ENCODE results near the gene MYH9. TPM values are rescaled to one million over a fixed set of nuclear protein-coding genes. Genes with fewer than 3 reads are reported as not detected.

Gene MYH9
- total RNA-seq, 2 donors from 2014 or later: 294 to 323 TPM

- TF ChIP-seq POLR2A (IDR thresholded peaks at IDR 0.05): peak; percentile 9 to 33 (median 21)
- TF ChIP-seq, protein P1, sequence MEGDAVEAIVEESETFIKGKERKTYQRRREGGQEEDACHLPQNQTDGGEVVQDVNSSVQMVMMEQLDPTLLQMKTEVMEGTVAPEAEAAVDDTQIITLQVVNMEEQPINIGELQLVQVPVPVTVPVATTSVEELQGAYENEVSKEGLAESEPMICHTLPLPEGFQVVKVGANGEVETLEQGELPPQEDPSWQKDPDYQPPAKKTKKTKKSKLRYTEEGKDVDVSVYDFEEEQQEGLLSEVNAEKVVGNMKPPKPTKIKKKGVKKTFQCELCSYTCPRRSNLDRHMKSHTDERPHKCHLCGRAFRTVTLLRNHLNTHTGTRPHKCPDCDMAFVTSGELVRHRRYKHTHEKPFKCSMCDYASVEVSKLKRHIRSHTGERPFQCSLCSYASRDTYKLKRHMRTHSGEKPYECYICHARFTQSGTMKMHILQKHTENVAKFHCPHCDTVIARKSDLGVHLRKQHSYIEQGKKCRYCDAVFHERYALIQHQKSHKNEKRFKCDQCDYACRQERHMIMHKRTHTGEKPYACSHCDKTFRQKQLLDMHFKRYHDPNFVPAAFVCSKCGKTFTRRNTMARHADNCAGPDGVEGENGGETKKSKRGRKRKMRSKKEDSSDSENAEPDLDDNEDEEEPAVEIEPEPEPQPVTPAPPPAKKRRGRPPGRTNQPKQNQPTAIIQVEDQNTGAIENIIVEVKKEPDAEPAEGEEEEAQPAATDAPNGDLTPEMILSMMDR (IDR thresholded peaks at IDR 0.05): no peak
- Histone ChIP-seq H3K27ac (peak overlapping the region; percentile 94 to 99 (median 96)), H3K27me3 (no peaks in the 10 kb centered on the region), H3K9me3 (no peaks in the 10 kb centered on the region), H3K4me3 (no peak overlapping the region), H3K36me3 (replicated peaks in 1 of 2; ENCODE audit: insufficient read depth in 1 of 2, low read depth in 2 of 2) (peaks cover 0 to 5% of the 10 kb centered on the region in 2 donors), H3K4me1 (peaks cover 88% of the 10 kb centered on the region)
- 13 to 22% methylated on average over 12 to 22 of the region's 22 CpGs for WGBS, 2 donors
- intact Hi-C loops (cut with DNase I): no loop called here
- DNase-seq (peak in 2 of 4 donors; percentile 56 to 64), ATAC-seq (peak; percentile 49)
Observed at GRCh38 chr22:36351921-36352802, 35.6 kb downstream of the MYH9 start.

- no peak overlapping the region for H3K4me3 ChIP-seq
- 15 to 20% methylated on average over 6 to 14 of the region's 14 CpGs for WGBS, 2 donors
- ATAC-seq: peak; percentile 24
- TF ChIP-seq, protein P1 (IDR thresholded peaks at IDR 0.05): peak in 3 of 7 experiments; percentile 18 to 34 (median 24)
- TF ChIP-seq POLR2A (IDR thresholded peaks at IDR 0.05): no peak
- H3K36me3 ChIP-seq (replicated peaks in 1 of 2; ENCODE audit: insufficient read depth in 1 of 2, low read depth in 2 of 2): peaks cover 0 to 3% of the 10 kb centered on the region in 2 donors
- peak overlapping the region; percentile 94 to 99 (median 96) for H3K27ac ChIP-seq
- DNase-seq: peak; percentile 59 to 72 (median 70)
- H3K4me1 ChIP-seq: peaks cover 88% of the 10 kb centered on the region
- H3K27me3 ChIP-seq: no peaks in the 10 kb centered on the region
- intact Hi-C loops (cut with DNase I): no loop called here
- no peaks in the 10 kb centered on the region for H3K9me3 ChIP-seq
Observed at GRCh38 chr22:36350751-36351594, 36.8 kb downstream of the MYH9 start.

GRCh38 chr22:36349726-36350125, 38.0 kb downstream of the MYH9 start:
- 64 to 82% methylated on average over 2 of the region's 2 CpGs for WGBS, 2 donors
- intact Hi-C loops (cut with DNase I): no loop called here
- TF ChIP-seq, protein P1 (IDR thresholded peaks at IDR 0.05): no peak
- no peak for TF ChIP-seq POLR2A (IDR thresholded peaks at IDR 0.05)

DNA sequence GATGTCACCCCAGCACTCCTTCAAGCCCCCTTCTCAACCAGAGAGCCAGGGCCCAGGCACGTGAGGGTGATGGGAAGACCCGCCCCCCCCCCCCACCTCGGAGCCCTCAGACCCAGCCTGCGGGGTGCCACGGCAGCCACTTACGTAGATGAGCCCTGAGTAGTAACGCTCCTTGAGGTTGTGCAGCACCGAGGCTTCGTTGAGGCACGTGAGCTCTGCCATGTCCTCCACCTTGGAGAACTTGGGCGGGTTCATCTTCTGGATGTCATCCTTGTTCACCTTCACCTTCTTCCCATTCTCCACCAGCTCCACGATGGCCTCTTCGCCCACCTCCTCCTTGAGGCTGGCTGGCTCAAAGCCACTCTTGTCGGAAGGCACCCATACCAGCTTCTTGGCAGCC, 39.0 kb downstream of the MYH9 start:
- ATAC-seq: no peak
- WGBS, 2 donors: 79 to 80% methylated on average over 11 to 14 of the region's 14 CpGs
- Histone ChIP-seq H3K27ac (peak overlapping the region in 2 of 4 donors; percentile 43 to 94), H3K27me3 (no peaks in the 10 kb centered on the region), H3K36me3 (replicated peaks in 1 of 2; ENCODE audit: insufficient read depth in 1 of 2, low read depth in 2 of 2) (peaks cover 0 to 3% of the 10 kb centered on the region in 2 donors), H3K4me1 (peaks cover 89% of the 10 kb centered on the region), H3K4me3 (no peak overlapping the region), H3K9me3 (no peaks in the 10 kb centered on the region)
- TF ChIP-seq POLR2A (IDR thresholded peaks at IDR 0.05): no peak
- TF ChIP-seq, protein P1 (IDR thresholded peaks at IDR 0.05): no peak
- intact Hi-C loops (cut with DNase I): no loop called here
- DNase-seq: no peak

More at GRCh38 chr22:36349726-36350125, 38.0 kb downstream of the MYH9 start:
- DNase-seq: no peak
- no peak overlapping the region for H3K4me3 ChIP-seq
- H3K9me3 ChIP-seq: no peaks in the 10 kb centered on the region
- peaks cover 89% of the 10 kb centered on the region for H3K4me1 ChIP-seq
- ATAC-seq: no peak
- no peaks in the 10 kb centered on the region for H3K27me3 ChIP-seq
- H3K36me3 ChIP-seq (replicated peaks in 1 of 2; ENCODE audit: insufficient read depth in 1 of 2, low read depth in 2 of 2): peaks cover 0 to 3% of the 10 kb centered on the region in 2 donors
- peak overlapping the region; percentile 94 to 99 (median 96) for H3K27ac ChIP-seq
